Subcutaneous adipose tissue (tissue), 4 donors: ENCODE results near the gene FARP1. TPM values are rescaled to one million over a fixed set of nuclear protein-coding genes. Genes with fewer than 3 reads are reported as not detected.

ENCODE experiments used
- total RNA-seq, 4 donors: library from RNA; depleted of rRNA; stranded (reverse); fragments of >200 nt; gene quantifications; one replicate each; pipeline ENCODE4 v1.1.0, GENCODE V29; 2016
- TF ChIP-seq, protein P1 (sequence below): fragments of 450-650 bp; IDR thresholded peaks from one replicate; pipeline ENCODE4 v1.5.1; 2016; ENCODE audit warnings: low read depth, mild to moderate bottlenecking, control low read depth, antibody characterized with exemption, moderate library complexity

FARP1 gene
- total RNA-seq, 4 donors from 2014 or later = 24.9 to 39.9 (median 28.8) TPM

DNA sequence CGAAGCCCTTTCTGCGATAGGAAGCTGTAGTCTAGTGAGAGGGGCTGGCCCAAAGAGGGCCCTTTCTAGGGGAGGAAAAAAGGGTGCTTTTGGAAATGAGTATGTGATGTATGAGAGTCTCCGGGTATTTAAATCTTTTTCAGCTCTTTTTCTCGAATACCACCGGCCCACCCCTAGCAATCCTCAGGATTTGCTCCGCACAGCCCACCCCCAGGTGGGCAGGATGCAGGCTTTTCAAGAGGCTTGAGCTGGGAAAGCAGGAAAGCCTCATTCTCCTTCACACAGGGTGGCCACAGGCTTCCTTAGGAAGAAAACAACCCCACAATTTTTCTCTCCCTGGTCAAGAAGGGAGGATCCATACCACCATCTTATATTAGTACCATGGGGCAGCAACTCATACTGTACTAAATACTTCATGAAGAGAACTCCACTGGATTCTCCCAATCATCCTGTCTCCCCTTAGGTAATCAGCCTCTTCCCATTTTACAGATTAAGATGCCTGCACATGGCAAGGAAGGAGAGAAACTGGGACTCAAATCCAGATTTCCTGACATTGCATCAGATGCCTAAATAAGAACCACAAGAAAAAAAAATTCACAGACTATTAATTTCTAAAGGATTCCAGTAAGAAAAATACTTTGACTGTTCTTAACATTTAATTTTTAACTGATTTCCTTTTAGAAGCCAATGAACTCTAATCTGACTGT is 349.6 kb downstream of the FARP1 start:
- TF ChIP-seq, protein P1, sequence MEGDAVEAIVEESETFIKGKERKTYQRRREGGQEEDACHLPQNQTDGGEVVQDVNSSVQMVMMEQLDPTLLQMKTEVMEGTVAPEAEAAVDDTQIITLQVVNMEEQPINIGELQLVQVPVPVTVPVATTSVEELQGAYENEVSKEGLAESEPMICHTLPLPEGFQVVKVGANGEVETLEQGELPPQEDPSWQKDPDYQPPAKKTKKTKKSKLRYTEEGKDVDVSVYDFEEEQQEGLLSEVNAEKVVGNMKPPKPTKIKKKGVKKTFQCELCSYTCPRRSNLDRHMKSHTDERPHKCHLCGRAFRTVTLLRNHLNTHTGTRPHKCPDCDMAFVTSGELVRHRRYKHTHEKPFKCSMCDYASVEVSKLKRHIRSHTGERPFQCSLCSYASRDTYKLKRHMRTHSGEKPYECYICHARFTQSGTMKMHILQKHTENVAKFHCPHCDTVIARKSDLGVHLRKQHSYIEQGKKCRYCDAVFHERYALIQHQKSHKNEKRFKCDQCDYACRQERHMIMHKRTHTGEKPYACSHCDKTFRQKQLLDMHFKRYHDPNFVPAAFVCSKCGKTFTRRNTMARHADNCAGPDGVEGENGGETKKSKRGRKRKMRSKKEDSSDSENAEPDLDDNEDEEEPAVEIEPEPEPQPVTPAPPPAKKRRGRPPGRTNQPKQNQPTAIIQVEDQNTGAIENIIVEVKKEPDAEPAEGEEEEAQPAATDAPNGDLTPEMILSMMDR = no peak

GRCh38 chr13:98493042-98493712 is 350.3 kb downstream of the FARP1 start:
- TF ChIP-seq, protein P1 = no peak

- TF ChIP-seq, protein P1 = no peak
Observed at GRCh38 chr13:98494769-98495168, 351.9 kb downstream of the FARP1 start.

DNA sequence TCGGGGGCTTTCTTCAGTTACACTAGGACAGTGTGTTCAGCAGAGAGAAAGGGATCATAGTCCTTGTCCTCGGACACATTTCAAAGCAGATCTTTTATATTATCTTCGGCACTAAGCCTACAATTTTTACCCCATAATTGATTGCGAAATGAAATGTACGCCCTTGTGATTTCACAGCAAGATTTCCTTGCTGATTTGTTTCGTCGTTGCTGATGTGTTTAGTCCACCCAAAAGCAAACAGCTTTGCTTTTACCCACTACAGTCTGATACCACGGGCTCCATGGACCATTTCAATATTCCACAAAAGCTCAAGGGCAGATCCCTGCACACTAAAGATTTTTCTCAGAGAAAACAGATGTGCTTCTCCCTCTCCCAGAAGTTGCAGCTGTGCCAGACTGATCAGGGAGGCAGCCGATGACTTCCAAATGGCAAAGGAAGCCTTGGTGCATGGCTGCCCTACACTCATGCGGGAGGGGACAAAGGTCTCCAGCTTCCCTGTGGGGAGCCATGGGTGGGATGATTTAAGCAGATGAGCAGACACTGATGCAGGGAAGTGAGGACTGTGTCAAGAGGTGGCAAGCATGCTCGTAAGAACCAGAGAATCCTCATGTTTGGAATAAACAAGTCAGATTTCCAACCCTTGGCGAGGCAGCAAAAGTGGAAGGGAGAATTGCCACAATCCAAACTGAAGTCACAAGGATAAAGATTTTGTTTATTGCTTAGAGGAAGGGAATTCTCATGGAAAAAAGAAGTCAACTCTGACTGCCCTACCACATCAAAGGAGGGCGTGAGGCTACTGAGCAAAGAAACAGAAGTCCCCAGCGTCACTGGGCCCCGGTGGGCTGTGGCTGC is 353.0 kb downstream of the FARP1 start:
- TF ChIP-seq, protein P1 = no peak

- TF ChIP-seq, protein P1 = no peak
Observed at GRCh38 chr13:98496479-98496791, 353.5 kb downstream of the FARP1 start.

DNA sequence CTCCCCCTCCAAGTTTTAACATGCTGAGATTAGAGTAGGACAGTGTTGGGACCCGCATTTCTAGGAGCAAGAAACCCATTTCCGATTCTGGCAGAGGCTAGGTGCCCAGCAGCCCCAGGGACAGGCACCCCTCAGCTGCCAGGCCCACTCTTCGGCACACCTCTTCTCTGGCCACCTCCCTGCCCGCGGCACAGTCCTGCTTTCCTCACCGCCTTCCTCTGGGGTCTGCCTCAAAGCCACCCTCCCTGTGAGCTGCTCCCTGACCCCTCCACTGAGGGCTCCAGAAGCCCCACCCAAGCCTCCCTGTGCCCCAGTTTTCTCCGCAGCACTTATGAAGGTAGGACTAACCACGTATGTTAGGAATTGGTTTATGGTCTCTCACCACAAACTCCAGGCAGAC is 354.1 kb downstream of the FARP1 start:
- TF ChIP-seq, protein P1 = no peak

GRCh38 chr13:98500963-98501421 is 358.1 kb downstream of the FARP1 start:
- TF ChIP-seq, protein P1 = no peak
